Measurements from ENCODE around the gene CAMK2N1. TPM values are rescaled to one million over a fixed set of nuclear protein-coding genes. Genes with fewer than 3 reads are reported as not detected.

CAMK2N1 gene
- polyA plus RNA-seq, 1 donor (not counting 4 experiments of a cell fraction or from before 2014, with no cell fraction given) = 46.0 TPM

DNA sequence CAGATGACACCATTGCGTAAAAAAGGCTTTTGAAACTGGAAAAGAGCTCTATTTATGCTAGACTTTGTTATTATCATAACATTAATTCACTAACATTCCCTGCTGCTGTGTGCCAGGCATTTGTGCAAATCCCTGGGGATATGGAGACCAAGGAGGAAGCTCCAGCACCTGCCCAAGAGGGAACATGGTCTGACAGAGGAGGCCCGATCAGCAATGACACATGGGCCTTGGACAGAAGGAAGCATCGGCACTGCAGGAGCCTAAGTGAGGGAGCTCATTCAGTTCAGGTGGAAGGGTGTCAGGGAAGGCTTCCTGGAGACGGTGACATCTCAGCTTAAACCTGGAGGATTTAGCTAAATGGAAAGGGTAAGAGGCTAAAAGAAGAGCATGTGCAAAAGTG lies 13.9 kb downstream of the CAMK2N1 start:
- no peak overlapping the region for H3K4me2 ChIP-seq (ENCODE audit: control insufficient read depth, extremely low read depth, insufficient read depth, low read depth, low read length)
- H3K27ac ChIP-seq (ENCODE audit: control insufficient read depth, insufficient read depth, low read length) = no peak overlapping the region
- no peaks in the 10 kb centered on the region for H3K9me1 ChIP-seq (ENCODE audit: control insufficient read depth, extremely low read depth, insufficient read depth, low read length)
- DNase-seq (ENCODE audit: low read depth, low spot score) (no peak), FAIRE-seq (no peak)
- H3K4me3 ChIP-seq (ENCODE audit: control insufficient read depth in 2 of 3, extremely low read depth in 1 of 3, insufficient read depth in 2 of 3, low read depth in 1 of 3, low read length in 3 of 3) = no peak overlapping the region
- no peaks in the 10 kb centered on the region for H4K20me1 ChIP-seq (ENCODE audit: control insufficient read depth, extremely low read depth, insufficient read depth, low read length)
- no peak overlapping the region for H2AFZ ChIP-seq (ENCODE audit: control insufficient read depth, low read length)
- H3K4me1 ChIP-seq (ENCODE audit: control insufficient read depth, extremely low read depth, insufficient read depth, low read length) = peaks cover 11% of the 10 kb centered on the region
- no peaks in the 10 kb centered on the region for H3K9me3 ChIP-seq (ENCODE audit: control insufficient read depth, low read depth, low read length)
- TF ChIP-seq EZH2 (IDR thresholded peaks at IDR 0.05; ENCODE audit: low read length) = no peak
- TF ChIP-seq, protein P1, sequence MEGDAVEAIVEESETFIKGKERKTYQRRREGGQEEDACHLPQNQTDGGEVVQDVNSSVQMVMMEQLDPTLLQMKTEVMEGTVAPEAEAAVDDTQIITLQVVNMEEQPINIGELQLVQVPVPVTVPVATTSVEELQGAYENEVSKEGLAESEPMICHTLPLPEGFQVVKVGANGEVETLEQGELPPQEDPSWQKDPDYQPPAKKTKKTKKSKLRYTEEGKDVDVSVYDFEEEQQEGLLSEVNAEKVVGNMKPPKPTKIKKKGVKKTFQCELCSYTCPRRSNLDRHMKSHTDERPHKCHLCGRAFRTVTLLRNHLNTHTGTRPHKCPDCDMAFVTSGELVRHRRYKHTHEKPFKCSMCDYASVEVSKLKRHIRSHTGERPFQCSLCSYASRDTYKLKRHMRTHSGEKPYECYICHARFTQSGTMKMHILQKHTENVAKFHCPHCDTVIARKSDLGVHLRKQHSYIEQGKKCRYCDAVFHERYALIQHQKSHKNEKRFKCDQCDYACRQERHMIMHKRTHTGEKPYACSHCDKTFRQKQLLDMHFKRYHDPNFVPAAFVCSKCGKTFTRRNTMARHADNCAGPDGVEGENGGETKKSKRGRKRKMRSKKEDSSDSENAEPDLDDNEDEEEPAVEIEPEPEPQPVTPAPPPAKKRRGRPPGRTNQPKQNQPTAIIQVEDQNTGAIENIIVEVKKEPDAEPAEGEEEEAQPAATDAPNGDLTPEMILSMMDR (optimal IDR thresholded peaks at IDR 0.05 in 1 of 3, IDR thresholded peaks at IDR 0.05 in 1 of 3, conservative IDR thresholded peaks at IDR 0.05 in 1 of 3; ENCODE audit: extremely low read depth in 1 of 3, insufficient read depth in 2 of 3, low read length in 3 of 3) = no peak
- no peaks in the 10 kb centered on the region for H3K36me3 ChIP-seq (ENCODE audit: control insufficient read depth in 2 of 2, extremely low read depth in 1 of 2, insufficient read depth in 2 of 2, low read length in 2 of 2)
- dilution Hi-C loops (cut with MboI; ENCODE audit: extremely low pct_ligation_motif_present, low sequenced_read_pairs) = no loop called here
- peaks cover 23% of the 10 kb centered on the region for H3K27me3 ChIP-seq (ENCODE audit: control insufficient read depth, extremely low read depth, insufficient read depth, low read length)
- H3K9ac ChIP-seq (ENCODE audit: control insufficient read depth, extremely low read depth, insufficient read depth, low read length) = no peak overlapping the region
- no peaks in the 10 kb centered on the region for H3K79me2 ChIP-seq (ENCODE audit: control insufficient read depth, insufficient read depth, low read length)

DNA sequence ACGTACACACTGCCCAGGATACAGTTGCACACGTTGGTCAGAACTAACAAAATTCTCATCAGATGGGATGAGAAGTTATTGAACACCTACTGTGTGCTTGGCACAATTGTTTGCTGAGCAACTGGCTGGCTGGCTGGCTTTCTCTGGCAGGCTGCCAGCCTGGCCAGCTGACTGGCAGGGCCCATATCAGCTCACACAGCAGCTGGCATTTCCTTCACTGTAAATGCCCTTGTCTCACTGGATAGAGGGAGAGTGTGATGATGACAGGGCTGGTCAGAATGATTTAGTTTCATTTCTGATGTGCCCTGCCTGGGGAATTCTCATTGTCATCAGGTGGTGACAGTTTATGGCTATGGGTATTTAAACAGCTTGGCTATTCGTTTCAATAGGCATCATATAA lies 15.8 kb downstream of the CAMK2N1 start:
- Histone ChIP-seq H3K9me1 (ENCODE audit: control insufficient read depth, extremely low read depth, insufficient read depth, low read length) (no peaks in the 10 kb centered on the region), H3K4me3 (ENCODE audit: control insufficient read depth in 2 of 3, extremely low read depth in 1 of 3, insufficient read depth in 2 of 3, low read depth in 1 of 3, low read length in 3 of 3) (no peak overlapping the region), H2AFZ (ENCODE audit: control insufficient read depth, low read length) (no peak overlapping the region), H3K4me1 (ENCODE audit: control insufficient read depth, extremely low read depth, insufficient read depth, low read length) (no peaks in the 10 kb centered on the region), H3K36me3 (ENCODE audit: control insufficient read depth in 2 of 2, extremely low read depth in 1 of 2, insufficient read depth in 2 of 2, low read length in 2 of 2) (no peaks in the 10 kb centered on the region), H3K9me3 (ENCODE audit: control insufficient read depth, low read depth, low read length) (no peaks in the 10 kb centered on the region), H4K20me1 (ENCODE audit: control insufficient read depth, extremely low read depth, insufficient read depth, low read length) (no peaks in the 10 kb centered on the region), H3K27ac (ENCODE audit: control insufficient read depth, insufficient read depth, low read length) (no peak overlapping the region), H3K4me2 (ENCODE audit: control insufficient read depth, extremely low read depth, insufficient read depth, low read depth, low read length) (no peak overlapping the region), H3K9ac (ENCODE audit: control insufficient read depth, extremely low read depth, insufficient read depth, low read length) (no peak overlapping the region), H3K27me3 (ENCODE audit: control insufficient read depth, extremely low read depth, insufficient read depth, low read length) (peaks cover 26% of the 10 kb centered on the region), H3K79me2 (ENCODE audit: control insufficient read depth, insufficient read depth, low read length) (no peaks in the 10 kb centered on the region)
- no peak for FAIRE-seq
- no peak for DNase-seq (ENCODE audit: low read depth, low spot score)
- TF ChIP-seq EZH2 (IDR thresholded peaks at IDR 0.05; ENCODE audit: low read length) = no peak
- TF ChIP-seq, protein P1 (optimal IDR thresholded peaks at IDR 0.05 in 1 of 3, IDR thresholded peaks at IDR 0.05 in 1 of 3, conservative IDR thresholded peaks at IDR 0.05 in 1 of 3; ENCODE audit: extremely low read depth in 1 of 3, insufficient read depth in 2 of 3, low read length in 3 of 3) = no peak
- dilution Hi-C loops (cut with MboI; ENCODE audit: extremely low pct_ligation_motif_present, low sequenced_read_pairs) = no loop called here
